ENCODE data around the gene ZFR.
"Not testable (repeated sequence)": the region's sequence is repeated elsewhere in the genome, so short reads cannot be mapped to it uniquely, and the experiment has no call there.

The ZFR gene

GRCh38 chr5:32444431-32445286, at the start of gene ZFR:
Gene ZFR, minus strand, starts transcription at chr5:32444740. Its CDS starts 82 bp downstream, at chr5:32444658.
- peak; percentile 92 to 95 for DNase-seq

- no peak for DNase-seq
Observed at GRCh38 chr5:32490972-32491557, 46.5 kb upstream of the ZFR start.

GRCh38 chr5:32489791-32490562, 45.4 kb upstream of the ZFR start:
- DNase-seq = peak; percentile 79 to 81

GRCh38 chr5:32487424-32487823, 42.9 kb upstream of the ZFR start:
- DNase-seq = no peak

- DNase-seq = no peak
Observed at GRCh38 chr5:32487008-32487407, 42.5 kb upstream of the ZFR start.

GRCh38 chr5:32482193-32482592, 37.7 kb upstream of the ZFR start:
- no peak for DNase-seq

GRCh38 chr5:32479096-32479495, 34.6 kb upstream of the ZFR start:
- DNase-seq = no peak

GRCh38 chr5:32476891-32477290, 32.4 kb upstream of the ZFR start:
- DNase-seq = no peak

GRCh38 chr5:32475334-32476097, 31.0 kb upstream of the ZFR start:
- DNase-seq = no peak

GRCh38 chr5:32474209-32474854, 29.8 kb upstream of the ZFR start:
- no peak for DNase-seq

- no peak for DNase-seq
Observed at GRCh38 chr5:32473072-32473471, 28.5 kb upstream of the ZFR start.

GRCh38 chr5:32471784-32472183, 27.2 kb upstream of the ZFR start:
- DNase-seq = no peak

- no peak for DNase-seq
Observed at GRCh38 chr5:32465076-32465475, 20.5 kb upstream of the ZFR start.

- DNase-seq = peak; percentile 67 to 70
Observed at GRCh38 chr5:32462618-32463017, 18.1 kb upstream of the ZFR start.

- DNase-seq = no peak
Observed at GRCh38 chr5:32461441-32462120, 17.0 kb upstream of the ZFR start.

GRCh38 chr5:32460702-32461101, 16.2 kb upstream of the ZFR start:
- DNase-seq = no peak

- DNase-seq = no peak
Observed at GRCh38 chr5:32458880-32459495, 14.4 kb upstream of the ZFR start.

GRCh38 chr5:32455311-32455710, 10.8 kb upstream of the ZFR start:
- DNase-seq = no peak

GRCh38 chr5:32454821-32455220, 10.3 kb upstream of the ZFR start:
- no peak for DNase-seq

- no peak for DNase-seq
Observed at GRCh38 chr5:32453916-32454315, 9.4 kb upstream of the ZFR start.

- DNase-seq = not testable (repeated sequence)
Observed at GRCh38 chr5:32452316-32452715, 7.8 kb upstream of the ZFR start.
